NCI-H748 (cell line): Measurements from ENCODE around the gene ARHGAP8.

Source experiments
- DNase-seq: peaks from one replicate; lab custom pipeline; 2025; ENCODE audit not compliant: unreplicated experiment; lab: John Stamatoyannopoulos, UW

Gene ARHGAP8

GRCh38 chr22:44801476-44801875 is 49.1 kb downstream of the ARHGAP8 start:
- DNase-seq: no peak

- no peak for DNase-seq
These were observed 49.8 kb downstream of the ARHGAP8 start for GRCh38 chr22:44802071-44802700.

DNA sequence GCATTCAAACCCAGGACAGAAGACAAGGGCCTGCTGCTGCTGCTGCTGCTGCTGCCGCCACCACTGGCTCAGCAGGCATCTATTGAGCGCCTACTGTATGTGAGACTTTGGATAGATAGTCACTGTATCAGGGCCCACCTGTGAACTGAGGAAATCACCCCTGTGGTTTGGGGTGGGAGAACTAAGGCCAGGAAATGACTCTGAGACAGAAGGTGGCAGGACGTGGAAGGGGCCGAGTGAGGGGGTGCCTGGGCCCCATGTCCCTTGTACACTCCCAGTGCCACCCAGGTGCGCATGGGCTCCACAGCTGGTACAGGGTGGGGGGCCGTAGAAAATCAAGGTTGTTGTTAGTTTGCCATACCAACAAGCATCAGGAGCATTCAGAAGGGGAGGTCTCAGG is 50.6 kb downstream of the ARHGAP8 start:
- DNase-seq: no peak

DNA sequence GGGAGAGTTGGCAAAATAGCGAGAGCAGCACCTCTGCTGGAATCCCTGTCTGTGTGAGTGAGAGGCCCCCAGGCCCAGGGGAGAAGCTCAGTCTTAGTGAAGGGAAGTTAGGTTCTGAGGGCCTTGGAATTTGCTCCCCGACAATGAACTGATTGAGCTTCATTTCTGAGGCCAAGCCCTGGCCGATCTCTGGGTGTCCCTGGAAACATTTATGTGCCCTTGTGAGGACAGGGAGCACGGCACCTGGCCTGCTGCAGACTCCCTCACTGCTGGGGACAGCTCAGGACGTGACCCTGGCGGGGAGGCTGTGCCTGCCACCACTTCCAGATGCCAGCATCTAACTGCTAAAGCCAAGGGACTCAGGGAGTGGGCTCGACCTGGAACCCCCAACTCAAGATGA is 52.0 kb downstream of the ARHGAP8 start:
- DNase-seq: no peak

DNA sequence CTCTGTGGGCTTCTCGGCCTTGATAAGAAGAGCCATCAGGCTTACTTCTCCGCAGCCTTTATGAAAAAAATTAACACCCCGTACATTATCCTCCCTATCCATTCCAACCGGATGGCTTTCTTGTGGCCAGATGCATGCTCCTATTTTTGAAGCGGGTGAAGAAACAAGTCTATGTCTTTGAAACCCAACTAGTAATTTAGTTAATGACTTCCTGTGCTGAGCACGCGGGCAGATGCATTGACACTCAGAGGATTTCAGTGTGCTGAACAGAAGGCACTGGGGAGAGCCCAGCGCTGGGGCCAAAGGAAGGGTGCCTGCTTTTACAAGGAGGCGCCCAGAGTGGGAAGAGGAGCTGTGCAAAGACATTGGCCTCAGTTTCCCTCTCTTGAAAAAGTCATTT is 53.3 kb downstream of the ARHGAP8 start:
- DNase-seq: no peak

- DNase-seq: no peak
These were observed 54.9 kb downstream of the ARHGAP8 start for GRCh38 chr22:44807232-44807631.

DNA sequence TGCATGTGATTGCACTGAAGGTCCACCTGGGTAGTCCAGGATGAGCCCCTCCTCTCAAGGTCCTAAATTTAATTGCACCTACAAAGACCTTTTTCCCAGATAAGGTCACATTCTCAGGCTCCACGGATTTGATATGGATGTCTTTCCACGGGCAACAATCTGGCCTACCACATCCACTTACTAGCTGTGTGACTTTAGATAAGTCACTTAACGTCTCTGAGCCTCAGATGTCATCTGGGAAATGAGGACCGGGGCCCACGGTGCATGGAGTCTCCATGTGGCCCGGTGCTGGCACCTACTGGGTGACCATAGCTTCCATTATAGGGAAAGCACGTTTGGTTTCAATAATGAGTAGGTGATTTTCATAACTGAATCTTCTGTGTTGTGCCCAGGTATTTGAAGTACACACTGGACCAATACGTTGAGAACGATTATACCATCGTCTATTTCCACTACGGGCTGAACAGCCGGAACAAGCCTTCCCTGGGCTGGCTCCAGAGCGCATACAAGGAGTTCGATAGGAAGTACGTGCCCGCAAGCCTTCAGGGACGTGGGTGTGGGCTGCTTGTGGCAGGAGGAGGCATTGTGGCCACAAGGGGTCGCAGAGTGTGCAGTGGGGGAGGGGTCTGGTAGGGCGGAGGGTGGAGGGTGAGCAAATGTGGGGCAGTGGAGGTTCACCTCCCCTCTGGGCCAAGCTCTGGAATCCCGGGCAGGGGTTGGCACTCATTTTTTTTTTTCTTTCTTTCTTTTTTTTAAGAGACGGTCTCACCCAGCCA is 55.7 kb downstream of the ARHGAP8 start:
- DNase-seq: no peak

DNA sequence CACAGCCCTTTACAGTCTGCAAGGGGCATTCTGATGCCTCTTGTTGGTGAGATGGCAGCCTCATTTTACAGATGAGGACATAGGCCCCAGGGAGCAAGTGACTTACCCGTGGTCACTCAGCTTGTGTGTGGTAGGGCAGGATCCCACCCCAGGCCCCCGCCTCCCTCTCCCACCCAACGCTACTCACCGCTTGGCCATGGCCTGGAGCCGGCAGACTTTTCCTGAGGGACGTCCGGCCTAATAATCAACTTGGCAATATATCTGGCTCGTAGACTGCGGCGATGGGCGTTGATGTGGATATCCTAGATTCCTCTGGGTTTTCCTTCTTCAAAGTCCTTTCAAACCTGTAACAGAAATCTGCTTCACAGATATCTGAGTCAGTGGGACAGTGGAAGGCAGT is 57.1 kb downstream of the ARHGAP8 start:
- no peak for DNase-seq

GRCh38 chr22:44811141-44811540 is 58.8 kb downstream of the ARHGAP8 start:
- no peak for DNase-seq

DNA sequence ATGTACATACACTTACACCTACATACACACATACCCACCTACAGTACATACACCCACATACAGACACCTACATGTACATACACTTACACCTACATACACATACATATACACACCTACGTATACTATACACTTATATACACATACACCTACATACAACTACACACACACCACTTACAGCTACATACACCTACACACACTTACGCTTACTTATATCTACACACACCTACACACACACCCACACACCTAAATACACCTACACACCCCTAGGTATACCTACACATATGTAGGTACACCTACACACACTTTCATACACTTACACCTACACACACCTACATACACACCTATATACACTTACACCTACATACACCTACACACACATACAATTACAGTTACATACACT is 61.0 kb downstream of the ARHGAP8 start:
- DNase-seq: no peak

DNA sequence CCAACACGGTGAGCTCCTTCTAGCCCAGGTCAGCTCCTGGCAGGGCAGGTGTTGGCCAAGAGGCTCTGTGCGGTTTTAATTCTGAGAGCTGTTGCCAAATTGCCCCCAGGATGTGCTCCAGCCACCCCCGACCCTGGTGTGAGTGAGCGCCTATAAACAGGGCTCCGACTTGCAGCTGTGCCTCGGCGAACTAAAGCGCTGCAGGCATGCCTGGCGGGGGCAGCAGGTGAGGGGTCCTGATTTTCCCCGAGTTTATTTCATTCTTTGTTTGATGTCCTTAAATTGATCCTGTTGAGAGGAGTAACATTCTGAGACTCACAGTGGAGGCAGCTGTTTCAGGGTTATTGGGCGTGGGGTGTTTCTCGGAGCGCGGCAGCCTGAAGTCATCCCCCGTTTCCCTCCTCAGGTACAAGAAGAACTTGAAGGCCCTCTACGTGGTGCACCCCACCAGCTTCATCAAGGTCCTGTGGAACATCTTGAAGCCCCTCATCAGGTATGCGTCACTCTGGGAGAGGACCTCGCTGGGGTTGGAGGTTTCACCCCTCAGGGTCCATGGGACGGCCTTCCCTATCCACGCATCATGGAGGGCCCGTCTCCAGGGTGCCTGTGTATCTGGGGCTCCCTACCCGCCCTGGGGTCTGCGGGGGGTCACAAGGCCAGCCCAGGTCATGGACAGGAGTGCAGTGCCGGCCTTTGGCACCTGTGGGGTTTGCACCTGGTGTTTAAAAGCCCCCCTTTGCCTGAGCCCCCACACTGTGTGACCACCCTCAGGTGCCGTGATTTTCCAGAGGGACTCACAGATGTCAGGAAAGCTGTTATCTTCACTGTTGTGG is 62.1 kb downstream of the ARHGAP8 start:
- DNase-seq: no peak

DNA sequence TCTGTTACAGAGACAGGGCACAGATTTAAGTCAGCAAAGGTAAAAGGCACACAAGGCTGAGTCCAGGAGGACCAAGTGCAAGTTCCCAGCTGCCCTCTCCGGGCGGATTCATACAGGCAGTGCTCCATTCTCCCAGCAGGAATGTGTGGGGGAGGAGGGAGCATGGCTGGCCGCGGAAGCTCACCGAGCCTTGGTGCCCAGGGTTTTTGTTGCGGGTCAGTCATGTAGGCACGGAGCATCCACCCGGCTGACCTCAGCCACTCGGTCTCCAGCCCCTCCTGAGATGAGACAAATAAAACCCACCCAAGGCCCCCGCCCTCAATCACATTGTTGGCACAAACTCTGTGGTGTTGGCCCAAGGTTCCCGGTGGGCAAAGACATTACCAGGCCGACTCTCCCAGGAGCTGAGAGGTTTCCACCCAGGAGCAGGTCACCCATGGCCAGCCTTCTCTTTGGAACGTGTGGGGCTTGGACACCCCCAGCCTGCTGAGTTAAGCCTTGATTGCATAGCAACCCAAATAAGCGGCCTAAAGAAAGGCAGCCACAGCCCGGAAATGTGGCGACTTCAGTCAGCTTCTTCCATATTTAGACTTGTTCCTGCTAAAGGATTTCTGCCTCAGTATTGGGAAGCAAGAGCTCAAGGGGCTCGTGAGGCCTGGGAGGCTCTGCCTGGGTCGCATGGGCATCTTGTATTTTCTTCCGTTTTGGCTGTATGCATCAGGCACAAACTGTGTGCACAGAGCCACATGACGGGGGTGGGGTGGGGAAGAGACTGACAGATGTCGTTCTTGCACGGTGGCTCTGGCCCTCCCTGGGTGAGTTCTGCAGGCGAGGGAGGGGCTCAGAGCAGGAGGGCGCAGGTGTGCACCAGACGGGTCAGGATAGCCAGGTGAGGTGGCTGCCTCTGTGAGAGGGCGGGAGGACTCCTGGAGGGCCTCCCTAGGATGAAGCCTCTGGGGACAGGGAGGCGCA is 63.0 kb downstream of the ARHGAP8 start:
- no peak for DNase-seq

DNA sequence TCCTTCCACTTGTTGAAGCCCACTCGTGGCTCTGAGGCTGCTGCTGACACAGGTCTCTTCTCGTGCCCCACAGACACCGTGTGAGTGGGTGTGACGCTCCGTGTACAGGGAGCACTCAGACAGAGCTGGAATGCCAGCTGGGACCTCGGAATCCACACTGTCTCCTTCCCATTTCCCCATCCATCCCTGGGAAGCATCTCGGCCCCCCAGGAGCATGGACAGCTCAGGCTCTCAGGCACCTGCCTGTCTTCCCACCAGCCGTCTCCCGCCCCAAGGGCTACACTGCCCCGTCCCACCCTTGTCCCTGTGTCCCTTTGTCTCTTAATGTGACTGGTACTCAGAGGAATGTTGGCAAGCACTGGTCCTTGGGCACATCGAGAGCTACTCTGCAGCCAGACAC is 63.8 kb downstream of the ARHGAP8 start:
- no peak for DNase-seq

DNA sequence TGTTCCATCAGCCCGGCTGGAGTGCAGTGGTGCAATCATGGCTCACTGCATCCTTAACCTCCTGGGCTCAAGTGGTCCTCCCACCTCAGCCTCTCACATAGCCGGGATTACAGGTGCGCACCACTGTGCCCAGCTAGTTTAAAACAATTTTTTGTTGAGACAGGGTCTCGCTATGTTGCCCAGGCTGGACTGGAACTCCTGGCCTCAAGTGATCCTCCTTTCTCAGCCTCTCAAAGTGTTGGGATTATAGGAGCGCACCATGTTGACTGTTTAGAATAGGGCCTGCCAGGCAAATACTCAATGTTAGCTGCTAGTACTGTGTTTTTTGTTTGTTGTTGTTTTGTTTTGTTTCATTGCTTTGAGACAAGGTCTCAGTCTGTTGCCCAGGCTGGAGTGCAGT is 66.4 kb downstream of the ARHGAP8 start:
- no peak for DNase-seq

GRCh38 chr22:44819966-44820631 is 67.7 kb downstream of the ARHGAP8 start:
- no peak for DNase-seq

DNA sequence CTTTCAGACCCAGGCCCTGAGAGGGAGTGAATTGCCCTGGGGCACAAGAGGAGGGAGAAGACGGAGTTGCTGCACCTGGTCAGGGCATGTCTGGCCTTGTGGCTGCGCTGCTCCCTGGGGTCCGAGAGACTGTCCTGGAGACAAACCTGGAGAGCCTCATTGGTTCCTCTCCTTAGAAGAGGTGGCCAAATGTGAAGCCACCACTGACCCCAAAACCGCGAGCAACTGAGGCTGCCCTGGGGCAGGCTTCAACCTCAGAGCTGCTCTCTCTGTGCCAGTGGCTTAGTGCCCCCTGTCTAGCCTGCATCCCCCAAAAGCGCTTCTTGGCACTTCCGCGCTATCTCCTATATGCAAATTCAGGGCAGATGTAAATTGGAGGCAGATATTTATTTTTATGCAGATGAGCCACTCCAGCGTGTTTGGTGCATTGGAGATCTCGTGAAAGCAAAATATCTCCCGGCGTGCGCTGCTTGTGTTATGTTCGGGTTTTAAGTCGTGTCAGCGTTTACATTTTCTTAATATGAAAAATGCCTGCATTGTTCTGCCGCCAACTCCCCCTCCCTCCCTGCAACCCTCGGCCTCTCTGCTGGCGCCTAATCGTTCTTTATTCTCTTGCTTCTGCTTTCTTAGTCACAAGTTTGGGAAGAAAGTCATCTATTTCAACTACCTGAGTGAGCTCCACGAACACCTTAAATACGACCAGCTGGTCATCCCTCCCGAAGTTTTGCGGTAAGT is 69.5 kb downstream of the ARHGAP8 start:
- DNase-seq: no peak

GRCh38 chr22:44822534-44822933 is 70.2 kb downstream of the ARHGAP8 start:
- DNase-seq: peak; percentile 19

DNA sequence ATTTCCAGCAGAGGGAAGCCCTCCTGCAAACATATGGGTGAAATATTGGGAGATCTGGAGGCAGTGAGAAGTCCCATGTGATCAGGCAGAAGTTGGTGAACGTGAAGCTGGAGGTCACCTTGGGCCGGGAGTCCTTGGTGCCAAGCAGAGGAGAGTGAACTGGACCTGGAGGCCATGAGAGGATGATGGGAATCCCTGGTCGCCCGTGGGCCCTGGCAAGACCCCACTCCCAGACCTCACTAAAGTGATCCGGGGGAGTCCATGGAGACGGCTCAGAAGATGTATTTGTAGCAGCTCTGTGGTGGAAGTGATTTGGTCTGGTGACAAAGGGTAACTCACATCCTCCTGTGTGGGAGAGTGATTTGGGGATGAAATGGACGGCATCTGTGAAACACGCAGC is 71.0 kb downstream of the ARHGAP8 start:
- no peak for DNase-seq

- no peak for DNase-seq
These were observed 71.4 kb downstream of the ARHGAP8 start for GRCh38 chr22:44823806-44824205.

DNA sequence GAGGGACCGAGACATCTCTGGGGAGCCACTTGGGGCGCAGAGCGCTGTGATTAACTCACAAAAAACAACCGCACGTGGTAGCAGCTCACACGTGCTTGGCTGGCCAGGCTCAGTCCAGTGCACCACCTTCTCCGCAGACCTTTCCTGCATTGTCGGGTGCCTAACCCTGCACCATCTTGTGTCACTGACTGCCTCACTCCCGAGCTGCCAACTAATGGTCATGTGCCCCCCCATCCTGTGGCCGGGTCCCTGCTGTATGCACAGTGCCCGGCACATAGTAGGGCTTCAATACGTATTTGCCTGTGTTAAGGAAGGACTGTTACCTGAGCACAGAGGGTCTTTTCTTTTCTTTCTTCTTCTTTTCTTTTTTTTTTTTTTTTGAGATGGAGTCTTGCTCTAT is 71.9 kb downstream of the ARHGAP8 start:
- DNase-seq: no peak
